Suprapubic skin (tissue), 4 donors: ENCODE measurements around the gene NCKAP5. TPM values are rescaled to one million over a fixed set of nuclear protein-coding genes. Genes with fewer than 3 reads are reported as not detected.

Experiments used
- DNase-seq, 2 donors: peaks; one replicate each; pipeline ENCODE4 v3.0.0-alpha.2; 2019; ENCODE audit warnings: low spot score in 2 of 2
- H3K27ac ChIP-seq: fragments of 200-600 bp; sonication (generic); one replicate; pipeline ENCODE4 v1.5.1; 2019
- H3K27me3 ChIP-seq: fragments of 200-600 bp; sonication (generic); one replicate; pipeline ENCODE4 v1.5.1; 2019
- H3K36me3 ChIP-seq: fragments of 200-600 bp; sonication (generic); one replicate; pipeline ENCODE4 v1.5.1; 2019
- H3K4me1 ChIP-seq: fragments of 200-600 bp; sonication (generic); one replicate; pipeline ENCODE4 v1.5.1; 2019
- H3K4me3 ChIP-seq: fragments of 200-600 bp; sonication (generic); one replicate; pipeline ENCODE4 v1.5.1; 2019; ENCODE audit warnings: mild to moderate bottlenecking
- H3K9me3 ChIP-seq: fragments of 200-600 bp; sonication (generic); one replicate; pipeline ENCODE4 v1.5.1; 2019
- CTCF ChIP-seq, 2 donors: fragments of 200-600 bp in 1 of 2; fragments of 450-650 bp in 1 of 2; sonication (generic) in 1 of 2; IDR thresholded peaks; one replicate each; pipeline ENCODE4 v1.5.1; 2016 to 2019; ENCODE audit warnings: antibody characterized with exemption in 2 of 2, mild to moderate bottlenecking in 1 of 2, moderate library complexity in 1 of 2
- EP300 ChIP-seq: sonication (generic); formaldehyde crosslinking; IDR thresholded peaks from one replicate; pipeline ENCODE4 v1.6.1; 2017; ENCODE audit warnings: antibody characterized with exemption
- POLR2A ChIP-seq, 2 donors: fragments of 450-650 bp; IDR thresholded peaks; one replicate each; pipeline ENCODE4 v1.6.1; 2017; ENCODE audit warnings: antibody characterized with exemption in 2 of 2, mild to moderate bottlenecking in 2 of 2, moderate library complexity in 2 of 2
- POLR2AphosphoS5 ChIP-seq, 3 donors: sonication (generic); formaldehyde crosslinking; IDR thresholded peaks; one replicate each; pipeline ENCODE4 v1.6.1; 2017; ENCODE audit warnings: antibody characterized with exemption in 3 of 3
- WGBS: methylation state at CpG from one replicate; pipeline ENCODE4 v1.1.5; 2018; 5-methylcytosine and 5-hydroxymethylcytosine counted together
- total RNA-seq, 4 donors: library from RNA; depleted of rRNA; stranded (reverse); fragments of >200 nt; gene quantifications; one replicate each; pipeline ENCODE4 v1.1.0, GENCODE V29; 2016

NCKAP5 gene
- total RNA-seq, 4 donors from 2014 or later = 2.8 to 6.4 (median 4.2) TPM

- no peaks in the 10 kb centered on the region for H3K4me1 ChIP-seq
- H3K9me3 ChIP-seq = no peaks in the 10 kb centered on the region
- TF ChIP-seq POLR2AphosphoS5 (IDR thresholded peaks at IDR 0.05) = no peak
- no peak for TF ChIP-seq EP300
- TF ChIP-seq POLR2A (IDR thresholded peaks at IDR 0.05) = no peak
- TF ChIP-seq CTCF (IDR thresholded peaks at IDR 0.05) = no peak
- H3K4me3 ChIP-seq = no peak overlapping the region
- H3K36me3 ChIP-seq = no peaks in the 10 kb centered on the region
- 88% methylated on average over 2 of the region's 2 CpGs for WGBS
- H3K27me3 ChIP-seq = no peaks in the 10 kb centered on the region
- no peak overlapping the region for H3K27ac ChIP-seq
- no peak for DNase-seq
These were observed 505.2 kb downstream of the NCKAP5 start for GRCh38 chr2:133062931-133063665.

- H3K36me3 ChIP-seq = no peaks in the 10 kb centered on the region
- no peak overlapping the region for H3K4me3 ChIP-seq
- WGBS = 70% methylated on average over 3 of the region's 3 CpGs
- DNase-seq = no peak
- H3K27me3 ChIP-seq = no peaks in the 10 kb centered on the region
- TF ChIP-seq EP300 (no peak), CTCF (IDR thresholded peaks at IDR 0.05) (no peak), POLR2AphosphoS5 (IDR thresholded peaks at IDR 0.05) (no peak), POLR2A (IDR thresholded peaks at IDR 0.05) (no peak)
- H3K4me1 ChIP-seq = no peaks in the 10 kb centered on the region
- H3K27ac ChIP-seq = no peak overlapping the region
- H3K9me3 ChIP-seq = no peaks in the 10 kb centered on the region
These were observed 506.2 kb downstream of the NCKAP5 start for GRCh38 chr2:133061874-133062593.

- Histone ChIP-seq H3K9me3 (no peaks in the 10 kb centered on the region), H3K4me3 (no peak overlapping the region), H3K36me3 (no peaks in the 10 kb centered on the region), H3K4me1 (no peaks in the 10 kb centered on the region), H3K27me3 (no peaks in the 10 kb centered on the region), H3K27ac (no peak overlapping the region)
- no peak for DNase-seq
- WGBS = 40% methylated on average over 3 of the region's 3 CpGs
- TF ChIP-seq EP300 = no peak
- no peak for TF ChIP-seq POLR2A (IDR thresholded peaks at IDR 0.05)
- no peak for TF ChIP-seq POLR2AphosphoS5 (IDR thresholded peaks at IDR 0.05)
- TF ChIP-seq CTCF (IDR thresholded peaks at IDR 0.05) = no peak
These were observed 514.0 kb downstream of the NCKAP5 start for GRCh38 chr2:133054297-133054696.

GRCh38 chr2:133053541-133053940 lies 514.7 kb downstream of the NCKAP5 start:
- WGBS = 85% methylated on average over 3 of the region's 3 CpGs
- Histone ChIP-seq H3K4me1 (no peaks in the 10 kb centered on the region), H3K36me3 (no peaks in the 10 kb centered on the region), H3K27me3 (no peaks in the 10 kb centered on the region), H3K27ac (no peak overlapping the region), H3K9me3 (no peaks in the 10 kb centered on the region), H3K4me3 (no peak overlapping the region)
- no peak for DNase-seq
- TF ChIP-seq CTCF (IDR thresholded peaks at IDR 0.05) (no peak), EP300 (no peak), POLR2AphosphoS5 (IDR thresholded peaks at IDR 0.05) (no peak), POLR2A (IDR thresholded peaks at IDR 0.05) (no peak)

GRCh38 chr2:133045787-133046186 lies 522.5 kb downstream of the NCKAP5 start:
- 96% methylated on average over 5 of the region's 5 CpGs for WGBS
- H3K27ac ChIP-seq = no peak overlapping the region
- no peaks in the 10 kb centered on the region for H3K27me3 ChIP-seq
- DNase-seq = no peak
- no peaks in the 10 kb centered on the region for H3K9me3 ChIP-seq
- H3K36me3 ChIP-seq = no peaks in the 10 kb centered on the region
- no peaks in the 10 kb centered on the region for H3K4me1 ChIP-seq
- no peak overlapping the region for H3K4me3 ChIP-seq
- TF ChIP-seq CTCF (IDR thresholded peaks at IDR 0.05) (no peak), EP300 (no peak), POLR2AphosphoS5 (IDR thresholded peaks at IDR 0.05) (no peak), POLR2A (IDR thresholded peaks at IDR 0.05) (no peak)
